A673 (cell line): ENCODE data around the gene ANKLE2. TPM values are rescaled to one million over a fixed set of nuclear protein-coding genes. Genes with fewer than 3 reads are reported as not detected.

Source experiments
- BruUV-seq: library from RNA; stranded (reverse); fragments of 400-500 nt; replicated peaks from 2 replicates; lab custom pipeline; 2021; lab: Mats Ljungman, UMichigan
- CTCF ChIA-PET: fragments of 300-600 bp; sonication (Branson Sonifier 250); formaldehyde crosslinking; loops from one replicate; lab custom pipeline; 2022; ENCODE audit warnings: antibody characterized with exemption; lab: Charles Lee
- POLR2A ChIA-PET: fragments of 300-600 bp; sonication (Branson Sonifier 250); formaldehyde crosslinking; loops from one replicate; lab custom pipeline; 2022; ENCODE audit warnings: antibody characterized with exemption; ENCODE audit not compliant: low non-redundant PET; lab: Charles Lee
- DNase-seq: peaks from one replicate; pipeline ENCODE4 v3.0.0-alpha.2; 2015; ENCODE audit warnings: low spot score
- H3K27ac ChIP-seq: fragments of 200-600 bp; sonication (generic); 2 replicates; pipeline ENCODE4 v1.5.1; 2016; ENCODE audit warnings: mixed run types, low read depth, mild to moderate bottlenecking, mixed read lengths, antibody characterized with exemption, low read length; ENCODE audit not compliant: poor library complexity, severe bottlenecking
- H3K27me3 ChIP-seq: fragments of 200-600 bp; sonication (generic); replicated peaks from 2 replicates; pipeline ENCODE4 v1.6.1; 2017; ENCODE audit warnings: mixed run types, low read depth, mild to moderate bottlenecking, mixed read lengths, antibody characterized with exemption, low read length; ENCODE audit not compliant: insufficient read depth, poor library complexity
- H3K36me3 ChIP-seq: fragments of 200-600 bp; sonication (generic); 2 replicates; pipeline ENCODE4 v1.6.1; 2016; ENCODE audit warnings: mixed run types, mild to moderate bottlenecking, mixed read lengths, antibody characterized with exemption, low read length; ENCODE audit not compliant: insufficient read depth, poor library complexity, severe bottlenecking
- H3K4me1 ChIP-seq: fragments of 200-600 bp; sonication (generic); 2 replicates; pipeline ENCODE4 v1.6.1; 2017; ENCODE audit warnings: mixed run types, mild to moderate bottlenecking, mixed read lengths, antibody characterized with exemption, low read length; ENCODE audit not compliant: insufficient read depth, poor library complexity, severe bottlenecking
- H3K4me3 ChIP-seq: fragments of 200-600 bp; sonication (generic); 2 replicates; pipeline ENCODE4 v1.5.1; 2016; ENCODE audit warnings: low read depth, mixed run types, mild to moderate bottlenecking, mixed read lengths, low read length; ENCODE audit not compliant: poor library complexity, severe bottlenecking
- H3K9me3 ChIP-seq: fragments of 200-600 bp; sonication (generic); 2 replicates; pipeline ENCODE4 v1.6.1; 2016; ENCODE audit warnings: mixed run types, low read depth, mild to moderate bottlenecking, mixed read lengths, antibody characterized with exemption, low read length; ENCODE audit not compliant: poor library complexity, severe bottlenecking
- CTCF ChIP-seq: fragments of 300-800, 200-600 bp; sonication (generic); conservative IDR thresholded peaks from 2 replicates; pipeline ENCODE4 v1.5.1; 2017; ENCODE audit warnings: low read depth, mild to moderate bottlenecking, antibody characterized with exemption, low read length, moderate library complexity, mixed read lengths
- EZH2 ChIP-seq: fragments of 200-600 bp; sonication (generic); IDR thresholded peaks from 2 replicates; pipeline ENCODE4 v1.6.1; 2017; ENCODE audit warnings: borderline replicate concordance, low read depth, mild to moderate bottlenecking, mixed read lengths, antibody characterized with exemption, low read length; ENCODE audit not compliant: poor library complexity, severe bottlenecking
- intact Hi-C: fragments of 100-400 bp; cut with micrococcal nuclease; formaldehyde crosslinking; loops from one replicate; pipeline ENCODE4 v1.10.0; 2022; ENCODE audit not compliant: unreplicated experiment
- total RNA-seq: library from RNA; stranded (reverse); gene quantifications from 2 replicates; pipeline ENCODE4 v1.2.3, GENCODE V29; 2021

ANKLE2 gene
- total RNA-seq, 1 experiment from 2014 or later = 107 TPM

DNA sequence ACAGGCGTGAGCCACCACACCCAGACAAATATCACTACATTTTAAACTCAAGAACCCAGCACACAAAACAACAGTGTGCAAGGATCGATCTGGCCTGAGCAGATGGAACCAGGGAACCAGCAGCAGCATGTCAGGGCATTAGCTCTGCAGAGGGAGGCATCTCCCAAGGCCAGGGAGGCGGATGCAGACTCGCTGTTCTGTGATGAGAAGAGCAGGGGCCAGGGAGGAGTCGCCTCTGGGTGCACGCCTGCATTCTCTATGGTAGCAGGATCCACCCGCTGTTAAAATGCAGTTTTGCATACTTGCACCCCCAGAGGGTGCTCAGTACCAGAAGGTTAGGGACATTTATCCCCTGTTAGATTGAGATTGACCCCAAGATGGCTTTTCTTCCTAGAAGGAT is 33.1 kb downstream of the ANKLE2 start:
- H3K27ac ChIP-seq = no peak overlapping the region
- intact Hi-C loops = no loop called here
- no peaks in the 10 kb centered on the region for H3K9me3 ChIP-seq
- no TSS peak for BruUV-seq
- DNase-seq = no peak
- no peak for TF ChIP-seq CTCF
- TF ChIP-seq EZH2 = no peak
- CTCF ChIA-PET = no interaction called here
- POLR2A ChIA-PET = no interaction called here
- H3K27me3 ChIP-seq = no peaks in the 10 kb centered on the region
- peaks cover 7% of the 10 kb centered on the region for H3K4me1 ChIP-seq
- peaks cover 75% of the 10 kb centered on the region for H3K36me3 ChIP-seq
- no peak overlapping the region for H3K4me3 ChIP-seq

GRCh38 chr12:132727091-132727794 is 34.4 kb downstream of the ANKLE2 start:
- H3K36me3 ChIP-seq = peaks cover 81% of the 10 kb centered on the region
- ChIA-PET CTCF (no interaction called here), POLR2A (no interaction called here)

DNA sequence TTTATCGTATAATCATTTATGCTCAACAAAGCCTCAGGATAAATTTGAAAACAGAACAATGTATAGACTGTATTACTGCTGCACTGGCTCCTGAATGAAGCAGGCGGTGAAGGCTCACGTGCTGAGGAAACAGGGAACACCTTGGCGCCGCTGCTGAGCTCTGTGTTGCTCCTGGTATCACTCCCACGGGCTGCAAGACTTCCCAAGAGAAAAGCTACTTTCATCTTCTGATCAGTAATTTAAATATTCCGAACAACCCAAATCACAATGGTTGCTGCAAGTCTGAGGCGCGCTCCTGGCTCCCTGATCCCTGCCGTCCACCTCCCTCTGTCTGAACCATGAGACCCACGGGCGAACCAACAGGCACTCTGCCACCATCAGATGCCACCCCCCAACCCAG is 35.2 kb downstream of the ANKLE2 start:
- no peak overlapping the region for H3K27ac ChIP-seq
- no TSS peak for BruUV-seq
- intact Hi-C loops = no loop called here
- TF ChIP-seq CTCF (no peak), EZH2 (no peak)
- ChIA-PET CTCF (no interaction called here), POLR2A (no interaction called here)
- no peaks in the 10 kb centered on the region for H3K27me3 ChIP-seq
- H3K4me3 ChIP-seq = no peak overlapping the region
- H3K4me1 ChIP-seq = peaks cover 7% of the 10 kb centered on the region
- peaks cover 81% of the 10 kb centered on the region for H3K36me3 ChIP-seq
- DNase-seq = no peak
- no peaks in the 10 kb centered on the region for H3K9me3 ChIP-seq

More at GRCh38 chr12:132727091-132727794, 34.4 kb downstream of the ANKLE2 start:
- TF ChIP-seq CTCF = no peak
- TF ChIP-seq EZH2 = no peak
- H3K9me3 ChIP-seq = no peaks in the 10 kb centered on the region
- DNase-seq = no peak
- peaks cover 7% of the 10 kb centered on the region for H3K4me1 ChIP-seq
- H3K4me3 ChIP-seq = no peak overlapping the region
- intact Hi-C loops = no loop called here
- H3K27ac ChIP-seq = no peak overlapping the region
- no TSS peak for BruUV-seq
- no peaks in the 10 kb centered on the region for H3K27me3 ChIP-seq
